Activated gamma-delta T cell treated with Interleukin-2 at 50 U/mL for 16 hours (primary cell): ENCODE data around the gene WIPF2.

ENCODE experiments used
- DNase-seq: peaks from one replicate; pipeline ENCODE4 v3.0.0-alpha.2; 2020

Gene WIPF2

GRCh38 chr17:40315678-40316570, 96.8 kb downstream of the WIPF2 start:
- no peak for DNase-seq

DNA sequence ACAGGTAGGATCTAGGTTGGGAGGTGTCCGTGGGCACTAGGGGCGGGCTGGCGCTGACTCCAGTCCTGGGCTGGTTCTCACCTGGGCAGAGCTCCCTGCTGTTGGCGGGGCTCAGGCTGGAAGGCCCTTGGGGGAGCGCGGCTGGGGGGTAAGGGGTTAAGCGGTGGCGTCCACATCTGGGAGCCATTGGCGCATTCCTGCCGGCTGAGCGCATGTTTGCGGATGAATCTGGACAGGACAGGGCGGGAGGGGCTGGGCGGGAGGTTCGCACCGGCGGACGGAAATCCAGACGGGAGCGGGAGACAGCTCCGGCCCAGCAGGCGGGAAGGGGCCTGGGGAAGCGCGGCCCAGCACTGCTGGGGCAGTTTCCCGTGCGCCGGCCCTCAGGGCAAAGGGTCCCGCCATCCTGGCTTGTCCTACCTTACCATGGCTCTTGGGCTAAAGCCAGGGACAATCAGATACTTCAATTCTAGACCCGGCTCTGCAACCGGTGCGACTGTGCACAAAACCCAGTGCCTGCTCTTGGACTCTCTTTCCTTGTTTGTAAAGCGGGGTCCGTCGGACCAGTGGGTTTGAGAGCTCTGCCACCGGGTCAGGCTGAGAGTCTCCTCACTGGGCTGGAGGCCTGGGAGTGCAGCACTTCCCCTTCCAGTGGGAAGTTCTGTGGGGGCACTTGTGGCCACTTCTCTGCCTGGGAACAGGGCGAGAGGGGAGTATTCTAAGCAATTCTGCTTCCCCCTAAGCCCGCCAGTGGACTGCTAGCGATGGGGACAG, 97.7 kb downstream of the WIPF2 start:
- DNase-seq = no peak

- DNase-seq = no peak
These were observed 98.3 kb downstream of the WIPF2 start for GRCh38 chr17:40317345-40317873.

GRCh38 chr17:40317880-40318829, 99.1 kb downstream of the WIPF2 start:
- peak; percentile 89 for DNase-seq

DNA sequence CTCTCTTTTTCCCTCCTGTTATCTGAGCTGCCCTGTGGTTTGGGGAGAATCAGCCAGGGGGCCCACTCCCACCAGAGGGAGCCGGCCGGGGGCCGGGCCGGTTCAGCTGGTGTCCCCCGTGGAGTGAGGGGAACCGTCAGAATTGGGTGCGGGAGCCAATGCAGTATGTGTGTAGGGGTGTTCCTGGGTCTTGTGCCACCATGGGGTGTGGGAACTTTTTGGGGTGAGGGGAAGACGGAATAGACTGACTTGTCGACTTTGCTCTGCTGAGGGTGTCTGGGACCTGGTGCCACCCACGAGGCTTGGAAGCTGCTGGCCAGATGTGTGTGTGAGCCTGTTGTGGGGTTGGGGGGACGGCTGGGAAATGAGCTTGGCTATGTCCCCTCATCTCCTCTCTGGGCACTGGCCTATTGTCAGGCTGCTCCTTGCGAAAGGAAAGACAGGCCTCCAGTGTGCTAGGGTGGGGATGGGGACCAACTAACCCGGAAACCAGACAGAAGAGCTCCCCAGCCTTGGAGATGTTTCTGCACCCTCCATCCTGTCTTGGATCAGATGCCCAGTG, 99.8 kb downstream of the WIPF2 start:
- DNase-seq = no peak

DNA sequence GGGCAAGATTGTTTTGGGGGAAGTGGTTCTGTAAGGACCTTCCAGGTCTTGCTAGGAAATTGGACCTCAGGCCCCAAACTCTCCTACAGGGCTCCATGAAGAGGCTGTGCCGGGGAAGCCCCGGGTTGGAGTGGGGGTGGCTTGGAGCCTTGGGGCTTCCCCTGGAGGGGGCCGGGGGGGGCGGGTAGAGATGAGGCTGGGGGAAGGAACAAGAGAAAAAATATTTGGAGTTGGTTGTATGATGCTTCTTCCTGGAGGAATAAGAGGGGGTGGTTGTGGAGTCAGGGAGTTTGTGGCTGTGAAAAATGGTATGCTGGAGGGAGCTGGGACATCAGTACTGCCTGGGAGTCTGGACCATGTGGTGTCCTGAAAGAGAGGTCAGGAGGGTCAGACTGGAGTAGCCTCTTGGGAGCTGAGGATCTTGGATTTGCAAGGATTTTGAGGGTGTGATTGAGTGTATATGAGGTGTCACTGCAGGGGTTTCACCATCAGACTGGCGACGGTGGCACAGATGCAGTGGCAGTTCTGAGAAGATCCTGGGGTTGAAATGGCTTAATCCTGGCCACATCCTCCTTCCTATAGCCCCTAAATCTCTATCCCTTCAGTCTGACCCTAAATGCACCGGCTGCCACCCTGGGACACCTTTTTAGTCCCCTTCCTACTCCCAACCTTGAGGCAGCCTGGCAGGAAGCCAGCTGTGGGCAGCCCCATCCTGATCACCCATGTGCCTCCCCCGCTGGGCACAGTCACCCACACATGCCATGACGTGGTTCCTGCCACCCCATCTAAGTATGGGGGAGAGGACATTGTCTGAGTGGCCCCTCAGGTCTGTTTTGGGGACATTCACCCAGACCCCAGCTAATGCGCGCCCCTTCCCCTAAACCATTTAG, 100.8 kb downstream of the WIPF2 start:
- DNase-seq = peak; percentile 79

DNA sequence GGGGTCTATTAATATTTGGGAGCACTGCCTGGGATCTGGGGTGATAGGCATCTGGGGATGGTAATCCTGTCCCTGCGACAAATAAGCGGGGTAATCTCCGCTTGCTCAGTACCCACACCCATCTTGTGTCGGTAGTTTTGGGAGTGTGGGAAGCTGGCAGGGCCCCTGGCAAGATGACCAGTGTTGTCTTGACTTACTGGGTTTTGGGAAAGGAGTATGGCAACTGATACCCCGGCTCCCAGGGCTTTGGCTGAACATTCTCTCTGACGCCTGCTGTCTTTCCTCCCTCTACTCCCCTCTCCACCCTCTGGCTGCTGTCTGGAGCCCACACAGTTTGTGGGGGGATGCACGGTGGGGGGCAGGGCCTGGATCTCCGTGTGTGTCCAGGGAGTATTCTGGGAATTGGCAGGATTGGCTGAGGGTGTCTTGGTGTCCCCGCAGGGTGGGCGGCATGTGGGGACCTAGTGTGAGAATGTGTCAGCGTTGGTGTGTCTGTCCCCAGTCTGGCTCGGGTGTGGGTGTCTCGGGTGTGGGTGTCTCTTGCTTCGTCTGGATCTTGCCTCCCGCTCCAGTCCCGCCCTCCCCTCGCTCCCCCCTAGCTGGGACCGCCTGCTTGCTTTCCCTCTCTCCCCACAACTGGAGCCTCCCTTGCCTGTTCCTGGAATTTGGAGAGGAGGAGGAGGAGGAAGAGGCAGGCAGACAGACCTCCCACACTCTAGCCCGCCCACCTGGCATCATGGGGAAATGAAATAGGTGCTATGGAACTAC, 101.8 kb downstream of the WIPF2 start:
- DNase-seq = peak; percentile 47

DNA sequence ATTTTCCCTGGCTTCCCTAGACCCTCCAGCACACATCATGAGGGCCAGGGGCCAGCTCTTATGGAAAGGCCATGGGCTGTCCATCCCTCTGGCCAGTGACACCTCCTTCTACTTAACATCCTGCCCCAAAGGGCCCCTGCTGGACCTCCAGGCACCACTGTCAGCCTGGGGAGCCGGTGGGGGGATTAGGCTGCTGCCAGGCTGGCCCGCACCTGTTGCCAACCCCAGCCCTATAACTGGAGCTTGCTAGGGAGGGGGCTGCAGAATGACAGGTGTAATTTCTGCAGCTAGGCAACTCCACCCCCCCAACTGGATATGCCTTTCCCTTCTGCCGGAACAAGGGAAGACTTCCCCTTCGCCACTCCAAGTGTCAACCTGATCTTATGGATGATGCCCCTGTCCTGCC, 102.4 kb downstream of the WIPF2 start:
- DNase-seq = no peak

GRCh38 chr17:40321961-40322357, 102.9 kb downstream of the WIPF2 start:
- no peak for DNase-seq

DNA sequence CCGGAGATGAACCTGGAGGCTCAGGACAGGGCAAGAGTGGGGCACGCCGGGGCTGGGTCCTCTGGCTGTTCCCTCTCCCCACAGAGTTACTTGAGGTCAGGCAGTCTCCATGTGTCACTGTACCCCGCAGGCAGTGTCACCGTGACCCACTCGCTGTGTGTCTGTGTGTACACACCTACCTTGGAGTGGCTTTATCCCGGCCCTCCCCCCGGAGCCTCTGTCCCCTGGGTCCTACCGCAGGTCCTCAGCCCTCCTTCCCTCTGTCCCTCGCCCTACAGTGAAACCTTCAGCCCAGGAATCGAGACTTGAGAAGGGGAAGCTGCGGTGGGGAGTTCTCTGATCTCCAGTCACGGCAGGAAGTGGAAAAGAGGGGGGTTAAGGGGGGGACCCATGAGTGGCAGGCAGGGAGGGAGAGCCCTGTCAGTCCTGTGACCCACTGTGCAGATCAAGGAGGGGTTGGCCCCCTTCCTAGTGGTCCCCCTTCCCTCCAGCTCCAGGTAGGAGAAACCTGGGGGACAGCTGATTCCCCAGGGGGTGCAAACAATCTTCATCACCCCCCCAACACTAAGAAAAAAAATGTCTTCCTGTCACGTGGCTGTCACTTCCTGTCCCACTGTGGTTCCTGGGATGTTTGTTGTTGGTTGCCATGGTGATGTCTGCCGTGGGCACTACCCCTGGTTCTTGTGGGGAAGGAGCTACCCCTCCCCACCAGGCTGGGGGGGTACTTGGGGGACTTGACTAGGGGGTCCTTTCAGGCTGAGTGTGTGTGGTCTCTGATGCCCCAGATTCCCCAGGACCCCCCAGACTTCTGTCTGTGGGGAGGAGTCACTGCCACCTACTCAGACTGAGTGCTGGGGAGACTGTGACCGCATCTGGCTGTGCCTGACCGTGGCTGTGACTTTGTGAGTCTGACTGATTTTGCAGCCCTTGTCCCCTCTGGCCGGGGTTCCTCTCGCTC, 103.5 kb downstream of the WIPF2 start:
- DNase-seq = peak; percentile 91

- DNase-seq = peak; percentile 77
These were observed 104.6 kb downstream of the WIPF2 start for GRCh38 chr17:40323391-40324381.

DNA sequence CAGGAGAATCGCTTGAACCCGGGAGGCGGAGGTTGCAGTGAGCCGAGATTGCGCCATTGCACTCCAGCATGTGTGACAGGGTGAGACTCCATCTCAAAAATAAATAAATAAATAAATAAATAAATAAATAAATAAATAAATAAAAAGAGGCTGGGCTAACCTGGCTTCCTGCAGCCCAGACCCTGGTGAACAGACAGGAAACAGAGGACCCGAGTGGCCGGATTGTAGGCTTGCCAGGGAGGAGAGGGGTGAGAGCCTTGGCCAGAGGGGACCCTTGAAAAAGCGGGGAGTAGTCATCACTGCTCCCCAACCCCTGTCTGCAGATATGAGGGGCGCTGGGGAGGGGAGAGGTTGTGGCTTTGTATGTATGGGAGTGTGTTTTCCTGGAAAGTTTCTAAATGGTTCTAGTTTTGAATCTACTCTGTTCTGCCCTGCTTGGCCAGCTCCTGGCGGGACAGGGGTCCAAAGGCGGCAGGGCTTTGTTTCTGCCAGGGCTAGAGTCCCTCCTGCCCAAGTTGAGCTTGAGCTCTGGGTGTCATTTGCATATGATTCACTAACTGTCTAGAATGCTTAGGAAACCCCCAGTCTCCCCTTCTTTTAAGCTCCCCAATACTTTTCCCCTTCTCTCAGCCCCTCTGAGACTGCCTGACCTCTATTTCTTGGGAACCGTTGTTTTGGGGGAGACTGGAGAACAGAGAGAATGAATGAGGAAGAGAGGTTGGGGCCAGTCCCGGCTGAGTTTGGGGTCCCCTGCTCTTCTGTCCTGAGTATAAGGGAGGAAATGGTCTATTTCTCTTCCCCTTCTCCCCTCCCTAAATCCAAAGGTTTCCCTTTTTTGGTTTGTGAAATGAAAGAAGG, 106.3 kb downstream of the WIPF2 start:
- no peak for DNase-seq

DNA sequence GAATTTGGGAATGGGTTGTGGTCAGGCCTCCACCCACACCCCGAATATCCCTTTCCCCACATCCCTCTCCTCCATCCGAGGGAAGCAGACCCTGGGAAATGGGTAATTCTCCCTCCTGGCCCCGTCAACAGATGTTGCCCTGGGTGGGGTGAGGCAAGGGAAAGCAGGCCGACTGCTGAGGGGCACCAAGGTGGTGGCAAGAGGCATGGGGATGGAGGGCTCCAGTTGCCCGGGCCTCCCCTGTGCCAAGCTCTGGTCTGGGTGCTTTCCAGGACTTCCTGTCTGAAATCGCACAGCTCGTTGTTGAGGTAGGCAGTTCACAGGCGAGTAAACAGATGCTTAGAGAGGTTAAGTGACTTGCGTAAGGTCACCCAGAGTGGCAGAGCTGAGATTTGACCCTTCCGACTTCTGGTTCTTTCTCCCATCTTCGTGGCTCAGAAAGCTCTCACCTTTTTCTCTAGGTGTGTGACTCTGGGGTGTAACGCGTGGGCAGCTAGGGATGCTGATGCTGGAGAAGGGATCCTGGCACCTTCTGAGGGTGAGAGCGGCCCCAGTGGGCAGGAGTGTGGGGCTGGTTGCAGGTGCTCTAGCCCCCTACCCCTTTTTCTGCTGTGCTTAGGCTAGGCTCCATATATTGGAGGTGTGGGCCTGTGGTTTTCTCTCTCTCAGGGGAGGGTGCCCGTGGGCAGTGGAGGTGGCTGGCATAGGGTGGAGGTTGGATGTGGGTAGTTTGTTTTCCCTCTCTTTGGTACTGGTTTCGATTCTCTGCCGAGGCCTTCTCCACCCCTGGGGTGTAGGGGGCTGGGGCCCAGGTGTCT, 107.1 kb downstream of the WIPF2 start:
- DNase-seq = peak; percentile 54

GRCh38 chr17:40326832-40327199, 107.7 kb downstream of the WIPF2 start:
- DNase-seq = no peak

- DNase-seq = no peak
These were observed 108.2 kb downstream of the WIPF2 start for GRCh38 chr17:40327244-40327729.
